ENCODE results near the gene GET4.

GRCh38 chr7:859359-860030, 16.9 kb upstream of the GET4 start:
- TF ChIP-seq CTCF (IDR thresholded peaks at IDR 0.05): no peak
- no peak for TF ChIP-seq POLR2A (IDR thresholded peaks at IDR 0.05)
- TF ChIP-seq EP300 (IDR thresholded peaks at IDR 0.05): no peak
